ENCODE data around the gene PCDH10.

Gene PCDH10, protein sequence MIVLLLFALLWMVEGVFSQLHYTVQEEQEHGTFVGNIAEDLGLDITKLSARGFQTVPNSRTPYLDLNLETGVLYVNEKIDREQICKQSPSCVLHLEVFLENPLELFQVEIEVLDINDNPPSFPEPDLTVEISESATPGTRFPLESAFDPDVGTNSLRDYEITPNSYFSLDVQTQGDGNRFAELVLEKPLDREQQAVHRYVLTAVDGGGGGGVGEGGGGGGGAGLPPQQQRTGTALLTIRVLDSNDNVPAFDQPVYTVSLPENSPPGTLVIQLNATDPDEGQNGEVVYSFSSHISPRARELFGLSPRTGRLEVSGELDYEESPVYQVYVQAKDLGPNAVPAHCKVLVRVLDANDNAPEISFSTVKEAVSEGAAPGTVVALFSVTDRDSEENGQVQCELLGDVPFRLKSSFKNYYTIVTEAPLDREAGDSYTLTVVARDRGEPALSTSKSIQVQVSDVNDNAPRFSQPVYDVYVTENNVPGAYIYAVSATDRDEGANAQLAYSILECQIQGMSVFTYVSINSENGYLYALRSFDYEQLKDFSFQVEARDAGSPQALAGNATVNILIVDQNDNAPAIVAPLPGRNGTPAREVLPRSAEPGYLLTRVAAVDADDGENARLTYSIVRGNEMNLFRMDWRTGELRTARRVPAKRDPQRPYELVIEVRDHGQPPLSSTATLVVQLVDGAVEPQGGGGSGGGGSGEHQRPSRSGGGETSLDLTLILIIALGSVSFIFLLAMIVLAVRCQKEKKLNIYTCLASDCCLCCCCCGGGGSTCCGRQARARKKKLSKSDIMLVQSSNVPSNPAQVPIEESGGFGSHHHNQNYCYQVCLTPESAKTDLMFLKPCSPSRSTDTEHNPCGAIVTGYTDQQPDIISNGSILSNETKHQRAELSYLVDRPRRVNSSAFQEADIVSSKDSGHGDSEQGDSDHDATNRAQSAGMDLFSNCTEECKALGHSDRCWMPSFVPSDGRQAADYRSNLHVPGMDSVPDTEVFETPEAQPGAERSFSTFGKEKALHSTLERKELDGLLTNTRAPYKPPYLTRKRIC

DNA sequence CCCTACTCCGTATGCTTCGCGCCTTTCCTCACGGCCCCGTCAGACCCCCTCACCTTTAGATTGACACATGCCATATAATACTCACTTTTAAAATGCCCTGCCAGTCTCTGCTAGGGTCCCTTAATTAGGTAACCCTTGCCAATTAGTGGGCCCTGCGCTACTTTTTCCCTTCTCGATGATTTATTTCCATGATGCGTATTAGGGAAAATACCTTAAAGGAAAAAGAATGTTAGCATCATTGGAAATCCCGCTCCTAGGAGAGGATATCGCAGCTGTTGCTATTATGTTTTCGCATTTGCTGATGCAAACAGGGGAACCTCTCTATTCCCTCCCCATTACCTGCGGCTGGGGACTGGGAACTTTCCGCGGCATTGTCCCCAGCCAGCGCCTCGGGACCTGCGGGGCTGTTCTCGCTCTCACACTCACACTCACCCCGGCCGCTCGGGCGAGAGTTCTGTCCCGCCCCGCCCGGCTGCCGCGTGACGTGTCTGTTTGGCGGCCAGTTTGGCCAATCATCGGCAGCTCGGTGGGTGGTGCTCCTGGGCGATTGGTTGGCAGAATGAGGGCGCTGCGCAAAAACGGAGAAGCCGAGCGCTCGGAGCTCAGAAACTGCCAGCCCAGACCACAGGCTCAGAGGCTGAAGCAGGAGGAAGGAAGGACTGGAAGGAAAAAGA is at the start of gene PCDH10:
PCDH10 (plus strand) TSS at position 605 of the 674 bp plus-strand sequence. CDS start 847 bp downstream, outside the sequence.
- H3K9me3 ChIP-seq (ENCODE audit: control insufficient read depth, insufficient read depth, low read depth, low read length): no peaks in the 10 kb centered on the region
- peaks cover 3% of the 10 kb centered on the region; the same call in 1 of the 2 replicates for H3K36me3 ChIP-seq (ENCODE audit: control insufficient read depth, insufficient read depth, low read length)
- peak within 1 kb of the TSS; percentile 94 for H3K4me3 ChIP-seq (ENCODE audit: low read depth, low read length)
- peaks cover 27% of the 10 kb centered on the region for H3K4me1 ChIP-seq (ENCODE audit: control insufficient read depth, insufficient read depth, low read length)
- H3K9ac ChIP-seq (ENCODE audit: low read length): peak within 1 kb of the TSS; percentile 77
- H3K27ac ChIP-seq (ENCODE audit: low read depth, low read length): no peak within 1 kb of the TSS
- H3K27me3 ChIP-seq (ENCODE audit: control insufficient read depth, insufficient read depth, low read length): peaks cover 76% of the 10 kb centered on the region

DNA sequence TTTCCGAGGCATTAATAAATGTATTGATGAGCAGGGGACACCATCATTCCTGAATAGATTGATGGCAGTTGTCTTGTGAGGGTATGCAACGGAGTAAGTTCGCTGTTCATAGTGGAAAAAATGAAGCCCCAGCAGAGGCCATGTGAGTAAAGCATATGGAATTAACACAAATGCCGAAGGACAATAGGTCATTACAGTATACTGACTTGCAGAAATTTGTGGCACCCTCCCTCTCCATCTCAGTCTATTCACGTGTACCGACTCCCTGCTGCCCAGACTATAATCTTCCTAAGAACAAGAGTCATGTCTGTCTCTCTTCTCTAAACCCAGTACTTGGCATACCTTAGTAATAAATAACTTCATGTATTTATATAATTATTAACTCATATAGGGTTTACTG is 47.1 kb upstream of the PCDH10 start:
- H3K27ac ChIP-seq (ENCODE audit: low read depth, low read length): no peak overlapping the region

DNA sequence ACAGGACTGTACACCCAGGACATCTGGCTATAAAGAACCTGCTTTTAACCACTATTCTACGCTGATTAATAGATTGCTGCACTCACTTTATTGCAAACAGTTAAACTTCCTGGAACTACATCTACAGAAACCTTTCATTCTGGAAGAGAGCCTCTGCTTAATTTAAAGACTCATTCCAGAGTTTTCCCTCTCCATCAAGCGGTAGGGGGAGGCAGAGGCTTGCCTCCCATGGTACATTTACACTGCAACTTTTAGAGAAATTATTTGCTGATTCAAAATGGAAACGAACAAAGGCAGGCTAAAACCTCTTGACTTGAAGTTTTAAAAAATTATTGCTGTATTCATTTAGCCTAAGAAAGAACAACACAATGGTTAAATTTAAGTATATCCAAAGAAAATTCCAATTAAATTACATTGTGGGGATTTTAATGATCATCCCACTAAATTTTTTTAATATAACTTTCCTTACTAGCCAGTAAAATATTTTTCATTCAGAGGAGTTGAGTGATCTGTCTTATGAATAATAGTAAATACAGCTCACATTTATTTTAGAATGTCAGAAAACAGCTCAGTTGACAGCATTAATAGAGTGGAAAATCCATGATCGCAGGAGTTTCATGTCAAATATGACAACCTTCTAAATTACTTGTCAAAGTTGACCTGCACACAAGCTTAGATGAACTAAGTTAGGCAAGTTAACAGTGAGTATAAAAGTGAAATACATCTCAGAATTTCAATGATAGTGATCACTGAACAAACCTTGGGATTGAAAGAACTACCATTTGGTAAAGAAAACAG is 46.3 kb upstream of the PCDH10 start:
- H3K27me3 ChIP-seq (ENCODE audit: control insufficient read depth, insufficient read depth, low read length): no peaks in the 10 kb centered on the region
- H3K27ac ChIP-seq (ENCODE audit: low read depth, low read length): no peak overlapping the region
- H3K9me3 ChIP-seq (ENCODE audit: control insufficient read depth, insufficient read depth, low read depth, low read length): peaks cover 4% of the 10 kb centered on the region; the same call in 1 of the 2 replicates
- no peak overlapping the region for H3K9ac ChIP-seq (ENCODE audit: low read length)
- peaks cover 3% of the 10 kb centered on the region; the same call in 1 of the 2 replicates for H3K4me1 ChIP-seq (ENCODE audit: control insufficient read depth, insufficient read depth, low read length)
- no peaks in the 10 kb centered on the region for H3K36me3 ChIP-seq (ENCODE audit: control insufficient read depth, insufficient read depth, low read length)
- H3K4me3 ChIP-seq (ENCODE audit: low read depth, low read length): no peak overlapping the region

More for the DNA sequence above, 47.1 kb upstream of the PCDH10 start:
- H3K4me3 ChIP-seq (ENCODE audit: low read depth, low read length): no peak overlapping the region
- no peaks in the 10 kb centered on the region for H3K36me3 ChIP-seq (ENCODE audit: control insufficient read depth, insufficient read depth, low read length)
- no peaks in the 10 kb centered on the region for H3K27me3 ChIP-seq (ENCODE audit: control insufficient read depth, insufficient read depth, low read length)
- H3K9ac ChIP-seq (ENCODE audit: low read length): no peak overlapping the region
- H3K9me3 ChIP-seq (ENCODE audit: control insufficient read depth, insufficient read depth, low read depth, low read length): peaks cover 4% of the 10 kb centered on the region; the same call in 1 of the 2 replicates
- H3K4me1 ChIP-seq (ENCODE audit: control insufficient read depth, insufficient read depth, low read length): peaks cover 7% of the 10 kb centered on the region

DNA sequence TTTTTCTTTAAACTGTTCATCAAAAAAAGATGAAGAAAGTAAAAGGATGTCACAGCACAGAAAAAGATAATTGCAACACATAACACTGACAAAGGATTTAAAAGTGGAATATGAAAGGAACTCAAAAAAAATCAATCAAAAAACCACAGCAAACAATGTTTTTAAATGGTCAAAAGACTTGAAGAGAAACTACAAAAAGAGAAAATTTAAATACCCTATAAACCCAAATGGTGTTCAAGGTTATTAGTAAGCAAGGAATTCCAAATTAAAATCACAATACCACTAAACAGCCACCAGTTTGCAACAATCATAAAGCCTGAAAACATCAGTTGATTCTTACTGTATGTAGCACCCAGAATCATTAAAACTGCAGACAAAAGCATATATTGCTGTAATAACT is 36.5 kb upstream of the PCDH10 start:
- Histone ChIP-seq H3K4me3 (ENCODE audit: low read depth, low read length) (no peak overlapping the region), H3K36me3 (ENCODE audit: control insufficient read depth, insufficient read depth, low read length) (no peaks in the 10 kb centered on the region), H3K9me3 (ENCODE audit: control insufficient read depth, insufficient read depth, low read depth, low read length) (no peaks in the 10 kb centered on the region)

DNA sequence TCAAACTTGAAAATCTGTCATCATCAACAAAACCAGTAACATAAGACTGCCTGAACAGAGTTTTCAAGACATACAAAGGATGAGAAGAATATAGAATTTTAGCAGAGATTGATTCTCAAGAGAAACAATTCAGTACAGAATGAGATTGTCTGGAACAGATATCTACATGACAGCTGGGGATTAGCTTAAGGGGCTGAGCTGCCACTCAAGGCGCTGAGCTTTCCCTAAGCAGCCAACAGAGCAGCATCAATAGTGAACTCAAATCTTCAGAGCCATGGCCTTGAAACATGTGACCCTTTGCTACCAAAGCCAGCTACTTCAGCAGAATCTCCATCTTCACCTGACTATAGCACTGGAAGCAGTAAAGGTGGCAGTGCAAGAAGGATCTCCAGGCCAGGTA is 24.3 kb upstream of the PCDH10 start:
- Histone ChIP-seq H3K27me3 (ENCODE audit: control insufficient read depth, insufficient read depth, low read length) (no peaks in the 10 kb centered on the region), H3K36me3 (ENCODE audit: control insufficient read depth, insufficient read depth, low read length) (no peaks in the 10 kb centered on the region; the same call in 1 of the 2 replicates), H3K27ac (ENCODE audit: low read depth, low read length) (no peak overlapping the region), H3K4me1 (ENCODE audit: control insufficient read depth, insufficient read depth, low read length) (no peaks in the 10 kb centered on the region), H3K4me3 (ENCODE audit: low read depth, low read length) (no peak overlapping the region), H3K9ac (ENCODE audit: low read length) (no peak overlapping the region), H3K9me3 (ENCODE audit: control insufficient read depth, insufficient read depth, low read depth, low read length) (no peaks in the 10 kb centered on the region)

More for the DNA sequence above, 36.5 kb upstream of the PCDH10 start:
- no peak overlapping the region for H3K9ac ChIP-seq (ENCODE audit: low read length)
- peak overlapping the region; percentile 33; the same call in 1 of the 2 replicates for H3K27ac ChIP-seq (ENCODE audit: low read depth, low read length)
- H3K27me3 ChIP-seq (ENCODE audit: control insufficient read depth, insufficient read depth, low read length): no peaks in the 10 kb centered on the region
- no peaks in the 10 kb centered on the region for H3K4me1 ChIP-seq (ENCODE audit: control insufficient read depth, insufficient read depth, low read length)

DNA sequence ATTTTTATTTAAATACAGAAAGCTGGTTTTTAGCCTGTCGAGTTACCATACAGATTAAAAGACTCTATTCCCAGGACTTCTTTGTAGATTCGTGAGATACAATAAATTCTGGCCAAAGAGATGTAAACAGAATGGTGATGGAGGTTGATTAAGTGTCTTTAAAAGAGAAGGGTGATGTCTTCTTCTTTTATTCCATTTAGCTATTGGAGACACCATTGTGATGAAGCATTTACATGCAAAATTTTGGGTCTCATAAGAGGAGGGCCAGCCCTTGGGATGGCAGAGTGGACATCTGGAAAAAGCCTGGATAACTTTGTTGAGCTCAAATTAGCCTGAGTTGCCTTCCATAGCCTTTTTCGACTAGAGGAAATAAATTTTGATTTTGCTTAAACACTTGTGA is 21.6 kb upstream of the PCDH10 start:
- H3K9me3 ChIP-seq (ENCODE audit: control insufficient read depth, insufficient read depth, low read depth, low read length): no peaks in the 10 kb centered on the region
- no peaks in the 10 kb centered on the region for H3K27me3 ChIP-seq (ENCODE audit: control insufficient read depth, insufficient read depth, low read length)
- peaks cover 19% of the 10 kb centered on the region for H3K4me1 ChIP-seq (ENCODE audit: control insufficient read depth, insufficient read depth, low read length)
- no peak overlapping the region for H3K27ac ChIP-seq (ENCODE audit: low read depth, low read length)
- no peak overlapping the region for H3K4me3 ChIP-seq (ENCODE audit: low read depth, low read length)
- H3K36me3 ChIP-seq (ENCODE audit: control insufficient read depth, insufficient read depth, low read length): no peaks in the 10 kb centered on the region; the same call in 1 of the 2 replicates
- no peak overlapping the region for H3K9ac ChIP-seq (ENCODE audit: low read length)

DNA sequence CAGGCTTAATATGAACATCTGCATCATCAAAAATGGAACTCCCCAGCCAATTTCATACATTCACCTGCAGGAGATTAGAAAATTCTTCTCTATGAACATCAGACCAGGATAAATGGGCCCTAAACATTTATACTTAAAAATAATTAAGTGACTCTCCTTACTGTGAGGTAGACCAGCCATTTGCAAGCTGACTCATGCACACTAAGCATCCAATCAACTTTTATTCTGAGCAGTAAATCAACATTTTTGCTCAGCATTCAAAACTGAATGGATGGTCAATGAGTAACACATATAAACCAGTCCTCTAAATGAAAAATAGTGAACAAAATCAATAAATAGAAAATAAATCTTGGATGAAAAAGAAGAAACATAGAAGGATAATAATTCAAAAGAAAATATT is 19.9 kb upstream of the PCDH10 start:
- Histone ChIP-seq H3K9ac (ENCODE audit: low read length) (no peak overlapping the region), H3K4me3 (ENCODE audit: low read depth, low read length) (no peak overlapping the region), H3K27me3 (ENCODE audit: control insufficient read depth, insufficient read depth, low read length) (no peaks in the 10 kb centered on the region), H3K9me3 (ENCODE audit: control insufficient read depth, insufficient read depth, low read depth, low read length) (no peaks in the 10 kb centered on the region), H3K36me3 (ENCODE audit: control insufficient read depth, insufficient read depth, low read length) (no peaks in the 10 kb centered on the region; the same call in 1 of the 2 replicates), H3K27ac (ENCODE audit: low read depth, low read length) (no peak overlapping the region), H3K4me1 (ENCODE audit: control insufficient read depth, insufficient read depth, low read length) (peaks cover 23% of the 10 kb centered on the region)

DNA sequence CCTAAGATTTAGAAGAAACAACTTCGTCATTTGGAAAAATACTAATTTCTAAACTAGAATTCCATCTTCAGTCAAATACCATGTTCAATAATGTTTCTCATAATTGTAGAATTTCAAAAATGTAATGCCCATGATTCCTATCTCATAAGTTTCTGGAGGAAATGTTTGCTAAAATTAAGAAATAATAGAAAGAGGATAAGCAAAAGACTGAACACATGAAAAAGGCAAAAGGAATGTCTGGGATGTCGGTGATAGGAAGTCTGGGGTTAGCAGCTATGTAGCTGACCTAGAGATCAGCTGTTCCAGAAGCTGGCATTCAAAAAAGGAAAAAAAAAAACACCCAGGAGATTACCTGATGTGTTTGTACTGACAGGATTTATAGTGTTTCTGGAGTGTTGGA is 18.9 kb upstream of the PCDH10 start:
- H3K9ac ChIP-seq (ENCODE audit: low read length): no peak overlapping the region
- peaks cover 23% of the 10 kb centered on the region for H3K4me1 ChIP-seq (ENCODE audit: control insufficient read depth, insufficient read depth, low read length)

DNA sequence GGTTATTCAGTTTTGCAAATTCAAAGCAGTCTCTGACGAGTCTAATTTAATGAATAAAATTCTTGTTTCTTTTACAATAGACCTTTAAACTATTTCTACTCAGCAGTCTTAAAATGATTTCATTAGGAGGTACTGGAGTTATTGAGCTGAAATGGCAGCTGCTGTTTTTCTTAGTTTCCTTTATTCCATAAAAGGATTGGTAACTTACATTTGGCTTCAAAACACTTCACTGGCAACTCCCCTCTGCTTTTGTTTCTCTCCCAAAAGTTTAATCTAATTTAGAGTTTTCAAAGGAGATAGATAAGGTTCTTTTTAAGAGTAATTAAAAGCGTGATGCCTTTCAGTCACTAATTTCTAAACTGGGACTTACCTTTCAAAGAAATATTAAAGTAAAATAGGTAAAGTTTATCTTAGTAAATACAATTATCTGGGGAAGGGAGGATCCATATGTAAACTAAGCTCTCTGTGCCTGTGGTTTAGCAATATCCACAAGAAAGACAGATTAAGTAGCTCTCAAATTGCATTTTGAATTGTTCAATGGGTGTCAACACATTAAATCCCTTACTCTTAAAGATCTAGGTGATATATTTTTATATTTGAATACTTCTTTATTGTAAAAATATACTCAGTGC is 17.1 kb upstream of the PCDH10 start:
- no peak overlapping the region for H3K9ac ChIP-seq (ENCODE audit: low read length)
- H3K4me1 ChIP-seq (ENCODE audit: control insufficient read depth, insufficient read depth, low read length): peaks cover 23% of the 10 kb centered on the region
- no peaks in the 10 kb centered on the region for H3K9me3 ChIP-seq (ENCODE audit: control insufficient read depth, insufficient read depth, low read depth, low read length)
- no peaks in the 10 kb centered on the region for H3K27me3 ChIP-seq (ENCODE audit: control insufficient read depth, insufficient read depth, low read length)
- H3K36me3 ChIP-seq (ENCODE audit: control insufficient read depth, insufficient read depth, low read length): no peaks in the 10 kb centered on the region; the same call in 1 of the 2 replicates
- H3K4me3 ChIP-seq (ENCODE audit: low read depth, low read length): peak overlapping the region; percentile 30; the same call in 1 of the 2 replicates
- peak overlapping the region; percentile 84 for H3K27ac ChIP-seq (ENCODE audit: low read depth, low read length)

More for the DNA sequence above, 18.9 kb upstream of the PCDH10 start:
- no peaks in the 10 kb centered on the region for H3K27me3 ChIP-seq (ENCODE audit: control insufficient read depth, insufficient read depth, low read length)
- no peaks in the 10 kb centered on the region for H3K9me3 ChIP-seq (ENCODE audit: control insufficient read depth, insufficient read depth, low read depth, low read length)
- no peaks in the 10 kb centered on the region; the same call in 1 of the 2 replicates for H3K36me3 ChIP-seq (ENCODE audit: control insufficient read depth, insufficient read depth, low read length)
- H3K27ac ChIP-seq (ENCODE audit: low read depth, low read length): peak overlapping the region; percentile 34; the same call in 1 of the 2 replicates
- H3K4me3 ChIP-seq (ENCODE audit: low read depth, low read length): no peak overlapping the region
